Amniotic epithelial cell (primary cell): ENCODE data around the gene ZDHHC20.

Experiments used
- DNase-seq: peaks from one replicate; pipeline ENCODE4 v3.0.0-alpha.2; 2010; ENCODE audit warnings: low read depth

Gene ZDHHC20

GRCh38 chr13:21361706-21362105, 97.4 kb downstream of the ZDHHC20 start:
- no peak for DNase-seq

GRCh38 chr13:21361123-21361522, 98.0 kb downstream of the ZDHHC20 start:
- no peak for DNase-seq

- no peak for DNase-seq
Measured at GRCh38 chr13:21360463-21360862, 98.6 kb downstream of the ZDHHC20 start.

- no peak for DNase-seq
Measured at GRCh38 chr13:21359855-21360254, 99.2 kb downstream of the ZDHHC20 start.

GRCh38 chr13:21355304-21355703, 103.8 kb downstream of the ZDHHC20 start:
- DNase-seq: no peak

- no peak for DNase-seq
Measured at GRCh38 chr13:21354721-21355120, 104.4 kb downstream of the ZDHHC20 start.

GRCh38 chr13:21348488-21349120, 110.5 kb downstream of the ZDHHC20 start:
- DNase-seq: no peak

GRCh38 chr13:21347753-21348318, 111.3 kb downstream of the ZDHHC20 start:
- no peak for DNase-seq

GRCh38 chr13:21344662-21345176, 114.4 kb downstream of the ZDHHC20 start:
- no peak for DNase-seq

GRCh38 chr13:21343659-21344058, 115.4 kb downstream of the ZDHHC20 start:
- no peak for DNase-seq

GRCh38 chr13:21342699-21343442, 116.2 kb downstream of the ZDHHC20 start:
- no peak for DNase-seq

- DNase-seq: no peak
Measured at GRCh38 chr13:21341637-21342422, 117.3 kb downstream of the ZDHHC20 start.

- DNase-seq: no peak
Measured at GRCh38 chr13:21338639-21339278, 120.3 kb downstream of the ZDHHC20 start.

- DNase-seq: no peak
Measured at GRCh38 chr13:21338156-21338555, 120.9 kb downstream of the ZDHHC20 start.

GRCh38 chr13:21336609-21337349, 122.3 kb downstream of the ZDHHC20 start:
- no peak for DNase-seq

GRCh38 chr13:21333186-21333585, 125.9 kb downstream of the ZDHHC20 start:
- DNase-seq: peak; percentile 22

- no peak for DNase-seq
Measured at GRCh38 chr13:21330126-21330861, 128.8 kb downstream of the ZDHHC20 start.

GRCh38 chr13:21328836-21329477, 130.1 kb downstream of the ZDHHC20 start:
- DNase-seq: no peak

GRCh38 chr13:21328201-21328600, 130.9 kb downstream of the ZDHHC20 start:
- no peak for DNase-seq
